NCI-H2196 (cell line): ENCODE data around the gene SRGN.
"Not testable (repeated sequence)": the region's sequence is repeated elsewhere in the genome, so short reads cannot be mapped to it uniquely, and the experiment has no call there.

Experiments used
- DNase-seq: peaks from one replicate; lab custom pipeline; 2025; ENCODE audit not compliant: unreplicated experiment; lab: John Stamatoyannopoulos, UW

Gene SRGN, protein sequence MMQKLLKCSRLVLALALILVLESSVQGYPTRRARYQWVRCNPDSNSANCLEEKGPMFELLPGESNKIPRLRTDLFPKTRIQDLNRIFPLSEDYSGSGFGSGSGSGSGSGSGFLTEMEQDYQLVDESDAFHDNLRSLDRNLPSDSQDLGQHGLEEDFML

DNA sequence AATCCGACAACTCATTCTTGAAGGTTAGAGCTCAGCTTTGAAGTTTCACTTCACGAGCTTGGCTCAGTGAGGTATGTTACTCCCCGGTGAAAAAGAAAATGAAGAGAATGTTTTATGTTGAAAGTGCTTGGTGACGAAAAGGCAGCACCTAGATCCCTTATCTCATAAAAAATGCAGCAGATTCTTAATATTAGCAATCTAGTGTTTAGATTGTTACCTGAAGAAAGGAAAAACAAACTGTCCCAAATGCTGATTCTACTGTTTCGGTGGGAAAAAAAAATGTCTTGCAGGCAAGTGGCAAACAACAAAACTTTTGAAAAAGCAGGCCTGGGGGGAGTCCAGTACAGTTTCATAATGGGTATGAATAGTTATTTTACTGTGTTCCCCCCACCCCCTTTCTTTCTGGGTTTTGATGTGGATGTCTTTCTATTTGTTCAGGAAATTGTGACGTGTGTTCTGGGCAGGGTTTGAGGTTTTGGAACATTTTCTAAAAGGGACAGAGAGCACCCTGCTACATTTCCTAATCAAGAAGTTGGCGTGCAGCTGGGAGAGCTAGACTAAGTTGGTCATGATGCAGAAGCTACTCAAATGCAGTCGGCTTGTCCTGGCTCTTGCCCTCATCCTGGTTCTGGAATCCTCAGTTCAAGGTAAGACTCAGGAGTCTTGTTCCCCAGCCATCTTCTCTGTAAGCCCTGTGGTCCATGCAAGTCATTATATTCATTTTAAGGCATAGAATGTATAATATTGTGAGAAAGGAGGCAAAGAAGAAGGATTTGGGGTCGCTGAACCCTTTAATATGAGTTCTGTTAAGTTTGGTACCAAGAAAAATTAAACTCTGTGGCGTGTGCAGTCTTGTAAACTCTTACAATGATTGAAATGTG, at the start of gene SRGN:
Gene SRGN (plus strand): TSS at position 514 of the 881 bp plus-strand sequence. CDS start 55 bp downstream, at position 569.
- DNase-seq: no peak

DNA sequence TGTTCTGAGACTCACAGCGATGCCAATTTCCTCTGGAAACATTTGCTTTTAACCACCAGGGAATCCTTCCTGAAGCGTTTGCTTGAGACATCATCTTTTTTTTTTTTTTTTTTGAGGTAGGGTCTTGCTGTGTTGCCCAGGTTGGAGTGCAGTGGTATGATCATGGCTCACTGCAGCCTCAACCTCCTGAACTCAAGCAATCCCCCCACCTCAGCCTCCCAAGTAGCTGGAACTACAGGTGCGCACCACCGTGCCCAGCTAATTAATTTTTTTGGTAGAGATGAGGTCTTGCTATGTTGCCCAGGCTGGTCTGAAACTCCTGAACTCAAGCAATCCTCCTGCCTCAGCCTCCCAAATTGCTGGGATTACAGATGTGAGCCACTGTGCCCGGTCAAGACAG, 47.0 kb upstream of the SRGN start:
- DNase-seq: not testable (repeated sequence)

DNA sequence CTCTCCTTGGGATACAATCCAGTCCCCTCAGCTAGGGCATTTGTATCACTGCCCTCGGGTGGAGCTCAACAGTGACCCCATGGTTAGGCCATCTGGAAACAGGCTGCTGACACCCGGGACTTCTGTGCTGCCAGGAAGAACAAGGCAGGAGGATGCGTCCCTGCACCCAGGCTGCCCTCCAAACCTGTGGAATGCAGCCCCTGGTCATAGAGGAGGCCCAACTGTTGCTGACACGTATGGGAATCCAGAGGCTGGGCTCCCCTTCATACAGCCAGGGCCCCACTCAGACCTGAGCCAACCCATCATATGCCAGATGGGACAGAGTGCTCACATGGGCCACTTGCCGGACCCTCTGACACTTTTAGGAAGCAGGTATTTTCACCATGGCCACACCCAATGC, 45.5 kb upstream of the SRGN start:
- no peak for DNase-seq

DNA sequence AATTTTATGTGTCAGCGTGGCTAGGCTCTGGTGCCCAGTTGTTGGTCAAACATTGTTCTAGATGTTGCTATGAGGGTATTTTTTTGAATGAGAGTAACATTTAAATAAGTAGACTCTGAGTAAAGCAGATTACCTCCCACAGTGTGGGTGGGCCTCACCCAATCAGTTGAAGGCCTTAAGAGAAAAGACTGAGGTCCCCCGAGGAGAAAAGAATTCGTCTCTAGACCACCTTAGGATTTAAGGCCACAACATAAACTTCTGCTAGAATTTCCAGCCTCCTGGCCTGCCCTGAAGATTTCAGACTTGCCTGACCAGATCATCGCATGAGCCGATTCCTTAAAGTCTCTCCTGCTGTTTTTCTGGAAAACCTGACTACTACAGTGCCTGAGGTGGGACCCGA, 45.1 kb upstream of the SRGN start:
- DNase-seq: no peak

DNA sequence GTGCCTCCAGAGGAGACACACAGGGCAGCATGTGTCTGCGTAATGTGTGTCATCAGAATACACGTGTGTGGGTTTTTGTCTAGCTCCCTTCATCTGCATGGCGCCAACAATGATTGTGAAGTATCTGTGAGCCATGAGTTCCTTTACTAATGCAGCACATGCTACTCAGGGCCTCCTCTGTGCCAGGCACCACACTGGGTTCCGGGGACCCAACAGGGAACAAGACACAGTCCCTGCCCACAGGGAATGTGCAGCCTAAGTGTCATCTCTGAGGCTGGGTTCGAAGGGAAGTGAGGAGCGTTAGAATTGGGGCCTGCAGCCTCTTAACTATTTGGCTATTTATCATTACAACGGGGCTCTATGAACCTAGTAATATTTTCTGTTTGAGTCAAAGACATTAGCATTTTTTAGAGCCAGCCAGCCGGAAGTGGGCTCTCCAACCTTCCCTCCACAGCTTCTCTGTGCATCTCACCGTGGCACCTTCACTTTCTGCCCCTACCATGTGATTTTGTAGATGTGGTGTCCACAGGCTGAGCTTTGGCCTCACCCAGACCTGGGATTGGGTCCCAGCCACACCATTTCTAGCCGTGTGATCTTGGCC, 43.9 kb upstream of the SRGN start:
- no peak for DNase-seq

DNA sequence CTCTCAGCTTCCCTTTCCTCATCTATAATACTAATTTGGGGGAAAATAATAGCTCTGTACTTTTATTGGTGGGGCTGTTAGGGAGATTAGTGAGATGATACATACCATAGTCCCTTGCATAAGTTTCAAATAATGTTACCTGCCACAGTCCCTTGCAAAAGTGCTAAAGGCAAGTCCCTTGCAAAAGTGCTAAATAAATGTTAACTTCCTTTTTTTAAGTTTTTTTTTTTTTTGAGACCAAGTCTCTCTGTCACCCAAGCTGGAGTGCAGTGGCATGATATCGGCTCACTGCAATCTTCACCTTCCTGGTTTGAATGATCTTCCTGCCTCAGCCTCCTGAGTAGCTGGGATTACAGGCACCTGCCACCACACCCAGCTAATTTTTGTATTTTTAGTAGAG, 43.4 kb upstream of the SRGN start:
- DNase-seq: no peak

DNA sequence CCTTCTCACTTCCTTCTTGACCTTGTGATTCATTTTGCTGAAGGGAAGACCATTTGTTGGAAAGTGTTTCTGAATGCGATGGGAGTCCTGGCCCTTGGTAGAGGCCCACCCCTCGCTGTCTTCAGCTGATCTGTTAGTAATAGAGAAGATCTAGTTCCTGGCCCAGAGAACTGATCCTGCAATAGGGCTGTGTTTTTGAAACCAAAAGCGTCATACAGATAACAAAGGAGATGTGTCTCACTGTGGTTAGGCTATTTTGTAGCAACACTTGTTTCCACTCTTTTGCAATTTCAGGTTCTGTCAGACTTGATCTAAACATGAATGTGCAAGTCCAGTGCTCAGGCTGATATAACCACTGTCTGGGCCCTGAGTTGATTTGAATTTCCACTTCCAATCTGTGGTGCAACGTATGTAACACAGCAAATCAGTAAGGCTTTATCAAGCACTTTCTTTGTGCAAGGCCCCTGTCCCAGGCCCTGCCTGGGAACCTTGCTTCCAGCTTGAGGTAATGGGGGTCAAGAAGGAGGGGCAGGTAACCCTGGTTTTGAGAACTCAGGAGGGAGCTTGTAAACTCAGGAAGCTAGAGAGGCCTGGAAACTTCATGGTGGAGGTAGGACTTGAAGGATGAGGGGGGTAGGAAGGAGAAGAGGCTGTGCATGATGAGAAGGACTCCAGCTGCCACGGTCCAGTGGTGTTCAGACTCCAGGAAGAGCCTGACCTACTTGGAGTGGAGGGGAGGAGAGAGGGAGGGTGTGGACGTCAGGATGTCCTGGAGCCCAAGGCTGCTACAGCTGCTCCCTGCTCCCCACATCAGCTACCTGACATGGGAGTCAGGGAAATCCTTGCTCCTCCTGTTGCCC, 42.2 kb upstream of the SRGN start:
- DNase-seq: no peak

DNA sequence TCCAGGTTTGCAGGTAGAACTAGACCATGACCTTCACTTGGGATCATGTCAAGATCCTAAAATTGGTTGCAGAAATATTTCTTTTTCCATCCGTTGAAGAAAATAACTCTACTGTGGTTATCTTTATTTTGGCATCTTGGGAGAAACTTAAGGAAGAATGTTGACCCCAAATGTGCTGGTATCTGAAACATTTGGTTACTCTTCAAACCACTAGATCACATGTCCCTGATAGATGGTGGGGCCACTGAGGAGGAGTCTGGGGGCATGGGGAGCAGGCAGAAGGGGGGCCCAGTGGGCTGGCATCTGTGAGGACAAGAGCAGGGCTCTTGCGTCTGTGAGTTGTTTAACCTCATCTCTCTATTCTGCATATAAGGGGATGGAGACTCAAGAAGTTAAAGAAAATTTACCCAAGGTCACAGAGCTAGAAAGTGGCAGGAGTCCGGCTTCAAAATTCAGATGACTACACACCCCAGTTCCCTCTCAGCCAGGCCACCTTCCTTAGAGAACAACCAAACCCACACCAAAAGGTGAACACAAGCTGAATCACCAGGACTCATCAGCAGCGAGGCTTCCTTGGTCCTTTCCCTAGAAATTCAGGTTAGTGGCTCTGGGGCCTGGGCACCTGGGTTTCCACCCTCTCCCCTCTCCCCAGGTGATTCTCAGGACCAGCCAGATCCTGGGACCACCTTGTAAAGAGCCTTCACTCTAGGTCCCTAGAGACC, 40.6 kb upstream of the SRGN start:
- DNase-seq: no peak

DNA sequence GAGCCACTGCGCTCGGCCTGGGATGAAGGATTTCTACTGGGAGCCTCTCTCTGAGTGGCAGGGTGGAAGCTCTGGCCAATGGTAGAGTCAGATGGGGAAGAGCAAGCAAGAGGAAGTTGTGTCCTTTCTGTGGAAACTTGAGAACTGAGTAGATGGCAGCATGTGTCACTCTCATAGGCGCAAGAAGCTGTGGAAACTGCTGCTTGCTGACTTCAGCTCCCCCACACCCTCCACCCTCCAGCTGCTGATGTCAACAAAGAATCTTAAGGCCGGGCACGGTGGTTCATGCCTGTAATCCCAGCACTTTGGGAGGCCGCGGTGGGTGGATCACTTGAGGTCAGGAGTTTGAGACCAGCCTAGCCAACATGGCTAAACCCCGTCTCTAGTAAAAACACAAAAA, 39.8 kb upstream of the SRGN start:
- no peak for DNase-seq

DNA sequence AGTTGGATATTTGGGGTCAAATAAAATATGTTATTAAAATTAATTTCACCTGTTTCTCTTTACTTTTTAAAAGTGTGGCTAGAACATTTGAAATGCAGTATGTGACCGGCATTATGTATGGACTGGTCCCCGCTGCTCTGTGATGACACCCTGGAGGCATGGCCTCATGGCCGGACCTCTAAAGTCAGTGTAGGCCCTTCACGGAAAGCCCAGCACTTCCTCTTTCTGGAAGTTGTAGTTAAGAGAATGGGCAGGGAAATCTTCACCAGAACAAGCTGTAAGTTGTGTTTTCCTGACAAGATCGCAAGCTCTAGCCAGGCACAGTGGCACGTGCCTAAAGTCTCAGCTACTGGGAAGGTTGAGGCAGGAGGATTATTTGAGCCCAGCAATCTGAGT, 38.3 kb upstream of the SRGN start:
- DNase-seq: no peak

DNA sequence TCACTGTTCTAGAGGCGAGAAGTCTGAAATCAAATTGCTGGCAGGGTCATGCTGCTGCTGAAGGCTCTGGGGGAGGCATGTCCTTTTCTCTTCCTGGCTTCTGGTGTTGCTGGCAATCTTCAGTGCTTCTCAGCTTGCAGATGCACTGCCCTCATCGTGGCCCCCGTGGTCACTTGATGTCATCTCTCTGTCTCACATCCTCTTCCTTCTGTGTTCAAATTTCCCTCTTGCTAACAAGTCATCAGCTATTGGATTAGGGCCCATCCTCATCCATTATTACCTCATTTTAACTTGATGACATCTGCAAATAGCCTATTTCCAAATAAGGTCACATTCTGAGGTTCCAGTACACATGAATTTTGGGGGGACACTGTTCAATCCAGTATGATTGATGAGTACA, 36.6 kb upstream of the SRGN start:
- DNase-seq: no peak

DNA sequence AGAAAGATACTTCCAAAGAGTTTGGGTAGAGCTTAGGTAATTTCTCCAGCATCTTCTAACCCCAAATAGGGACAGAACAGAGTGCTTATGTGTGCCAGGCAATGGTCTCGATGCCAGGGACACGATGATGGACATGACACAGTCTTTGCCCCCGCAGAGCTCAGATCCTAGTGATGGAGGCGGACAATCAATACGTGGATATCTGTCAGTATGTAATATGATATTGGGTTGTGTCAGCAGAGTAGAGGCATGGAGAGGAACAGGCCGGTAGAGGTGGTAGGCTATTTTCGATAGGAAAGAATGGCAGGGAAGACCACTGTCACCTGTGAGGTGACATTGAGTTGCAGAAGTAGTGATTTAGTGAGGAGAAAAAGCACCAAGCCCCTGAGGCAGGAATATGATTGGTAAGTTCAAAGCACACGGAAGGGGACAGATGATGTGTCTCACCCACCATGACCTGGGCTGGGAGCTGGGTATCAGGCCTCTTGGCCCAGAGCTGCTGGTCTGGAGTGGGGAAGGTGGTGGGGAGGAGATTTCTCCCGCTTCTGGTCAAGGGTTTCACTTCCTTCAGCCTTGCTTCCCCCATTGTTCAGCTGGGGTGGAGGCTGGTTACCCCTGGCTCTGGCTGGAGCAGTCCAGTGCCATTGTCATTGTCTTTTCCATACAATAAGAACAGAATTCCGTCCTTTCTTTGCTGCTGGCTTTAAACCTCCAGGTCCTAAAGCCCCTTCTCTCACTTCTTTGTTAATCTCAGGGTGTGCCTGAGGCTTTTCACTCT, 36.0 kb upstream of the SRGN start:
- DNase-seq: no peak

DNA sequence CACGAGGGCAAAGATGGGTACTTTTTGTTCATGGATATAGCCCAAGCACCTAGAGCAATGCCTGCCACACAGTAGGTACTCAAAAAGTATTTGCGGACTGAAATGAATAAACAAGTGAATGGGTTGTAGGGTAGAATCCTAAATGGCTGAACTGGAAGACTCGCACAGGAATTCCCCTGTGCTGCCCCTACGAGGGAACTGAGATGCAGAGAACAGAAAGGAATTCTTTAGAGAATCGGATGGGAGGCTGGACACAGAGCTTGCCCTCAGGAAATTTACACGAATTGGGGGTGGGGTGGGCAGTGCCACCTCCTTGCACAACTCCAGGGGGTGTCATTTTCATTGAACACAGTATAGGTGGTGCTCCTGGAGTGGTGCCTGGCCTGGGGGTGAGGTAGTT, 35.2 kb upstream of the SRGN start:
- DNase-seq: no peak

DNA sequence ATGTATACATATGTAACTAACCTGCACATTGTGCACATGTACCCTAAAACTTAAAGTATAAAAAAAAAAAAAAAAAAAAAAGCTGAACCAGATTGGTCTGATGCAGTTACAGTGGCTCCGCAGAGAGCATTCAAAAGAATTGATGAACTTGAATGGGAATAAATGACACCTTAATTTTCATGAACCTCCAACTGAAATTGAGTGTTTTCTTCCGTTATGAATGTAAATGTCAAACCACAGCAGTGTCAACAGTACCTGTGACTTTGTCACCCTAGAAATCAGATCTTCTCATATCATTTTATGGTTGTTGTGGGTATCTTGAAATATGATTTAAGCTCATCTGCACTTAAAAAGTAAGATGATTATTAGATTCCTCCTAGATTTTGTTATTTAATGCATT, 32.7 kb upstream of the SRGN start:
- no peak for DNase-seq

DNA sequence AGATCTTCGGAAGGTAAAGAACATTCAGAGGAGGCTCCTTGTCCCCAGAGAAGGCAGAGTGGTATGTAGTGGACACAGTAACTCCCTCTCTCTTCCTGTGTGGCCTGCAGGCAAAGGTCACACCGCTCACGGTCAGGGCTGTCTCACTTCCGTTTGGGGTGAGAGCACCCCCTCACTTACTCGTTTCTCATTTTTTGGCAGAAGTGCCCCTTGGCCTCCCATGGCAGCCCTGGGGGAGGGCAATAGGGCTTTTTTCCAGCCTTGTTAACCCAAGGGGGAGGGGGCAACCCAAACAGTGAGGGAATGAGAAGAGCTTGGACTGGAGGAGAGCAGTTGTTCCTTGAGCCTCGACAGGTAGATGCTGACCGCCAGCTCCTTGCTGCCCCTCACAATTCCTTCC, 31.8 kb upstream of the SRGN start:
- DNase-seq: no peak

DNA sequence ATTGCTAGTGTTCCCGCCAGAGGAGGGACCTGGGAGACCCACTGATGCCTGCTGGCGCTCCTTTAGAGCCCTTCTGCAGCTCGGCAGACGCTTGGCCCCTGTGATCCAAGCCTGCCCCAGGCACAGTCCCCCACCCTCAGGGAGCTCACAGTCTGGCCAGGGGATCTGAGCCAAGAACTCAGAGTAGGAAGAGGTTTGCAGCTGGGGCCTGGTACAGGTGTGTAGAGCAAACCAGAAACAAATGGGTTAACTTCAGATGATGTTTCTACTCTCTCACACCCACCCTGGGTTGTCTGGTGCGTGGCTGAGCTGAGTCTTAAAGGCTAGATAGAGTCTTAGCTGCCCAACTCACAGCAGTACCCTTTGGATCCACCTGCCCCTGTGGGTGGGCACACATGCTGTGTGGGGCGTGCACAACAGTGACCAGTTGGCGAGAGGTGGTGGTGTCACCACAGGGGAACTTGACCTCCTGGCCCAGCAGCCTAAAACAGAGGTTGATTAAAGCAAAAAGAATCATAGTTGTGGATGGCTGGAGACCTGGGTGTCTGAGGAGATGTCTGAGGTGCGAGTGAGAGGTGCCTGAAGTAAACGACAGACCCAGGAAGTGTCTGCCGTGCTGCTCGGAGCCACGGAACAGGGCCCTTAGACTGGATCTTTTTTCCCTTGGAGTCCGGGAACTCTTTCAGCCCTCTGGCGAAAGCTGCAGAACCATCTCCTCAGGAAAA, 31.2 kb upstream of the SRGN start:
- no peak for DNase-seq

DNA sequence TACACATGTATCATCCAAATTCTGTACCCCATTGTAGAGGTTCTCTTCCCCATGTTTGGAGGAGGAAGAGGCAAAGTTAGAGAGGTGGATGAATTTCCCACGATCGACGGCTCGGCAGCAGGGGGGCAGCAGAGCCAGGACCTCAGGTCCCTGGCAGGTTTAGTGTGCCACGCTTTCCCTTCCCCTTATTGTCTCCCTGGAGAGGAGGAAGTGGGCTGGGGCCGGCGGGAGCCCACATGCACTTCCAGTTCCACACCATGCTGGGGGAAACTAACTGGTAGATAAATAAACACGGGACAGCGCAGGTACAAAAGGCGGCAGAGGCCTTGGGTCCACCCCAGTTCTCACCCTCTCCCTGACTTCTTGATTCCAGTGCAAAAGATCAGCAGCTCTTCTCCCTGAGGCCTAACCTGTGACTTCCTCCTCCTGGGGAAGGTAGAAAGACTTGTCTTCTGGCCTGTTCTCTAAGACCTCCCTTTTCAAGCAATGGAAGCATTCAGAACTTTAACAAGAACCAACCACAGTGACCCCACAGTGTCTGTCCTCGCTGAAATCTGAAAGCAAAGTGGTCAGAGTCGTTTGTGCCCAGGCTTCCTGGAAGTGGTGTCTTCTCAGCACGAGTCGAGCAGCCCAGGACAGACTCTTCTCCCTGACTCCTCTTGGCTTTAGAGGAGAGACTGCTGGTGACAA, 30.5 kb upstream of the SRGN start:
- DNase-seq: no peak

DNA sequence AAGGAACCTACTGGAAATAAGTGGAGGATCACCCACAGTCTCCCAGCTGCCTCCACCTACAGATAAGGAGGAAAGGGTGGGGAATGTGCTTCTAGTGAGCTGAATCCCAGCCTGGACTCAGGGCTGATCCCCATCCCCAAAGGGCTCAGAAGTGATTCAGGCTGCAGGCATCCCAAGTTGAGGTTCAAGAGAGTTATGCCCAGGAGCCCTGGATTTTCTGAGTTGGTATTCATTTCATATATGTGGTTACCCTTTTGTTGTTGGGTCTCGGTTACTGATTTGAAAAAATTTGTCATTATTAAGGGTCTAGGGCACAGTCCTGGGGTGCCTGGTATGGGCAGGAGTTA, 30.0 kb upstream of the SRGN start:
- DNase-seq: no peak
